ENCODE measurements around the gene COG5. TPM values are rescaled to one million over a fixed set of nuclear protein-coding genes. Genes with fewer than 3 reads are reported as not detected.
"Not testable (repeated sequence)": the region's sequence is repeated elsewhere in the genome, so short reads cannot be mapped to it uniquely, and the experiment has no call there.

The COG5 gene
- total RNA-seq, 1 experiment from 2014 or later = 20.2 TPM

DNA sequence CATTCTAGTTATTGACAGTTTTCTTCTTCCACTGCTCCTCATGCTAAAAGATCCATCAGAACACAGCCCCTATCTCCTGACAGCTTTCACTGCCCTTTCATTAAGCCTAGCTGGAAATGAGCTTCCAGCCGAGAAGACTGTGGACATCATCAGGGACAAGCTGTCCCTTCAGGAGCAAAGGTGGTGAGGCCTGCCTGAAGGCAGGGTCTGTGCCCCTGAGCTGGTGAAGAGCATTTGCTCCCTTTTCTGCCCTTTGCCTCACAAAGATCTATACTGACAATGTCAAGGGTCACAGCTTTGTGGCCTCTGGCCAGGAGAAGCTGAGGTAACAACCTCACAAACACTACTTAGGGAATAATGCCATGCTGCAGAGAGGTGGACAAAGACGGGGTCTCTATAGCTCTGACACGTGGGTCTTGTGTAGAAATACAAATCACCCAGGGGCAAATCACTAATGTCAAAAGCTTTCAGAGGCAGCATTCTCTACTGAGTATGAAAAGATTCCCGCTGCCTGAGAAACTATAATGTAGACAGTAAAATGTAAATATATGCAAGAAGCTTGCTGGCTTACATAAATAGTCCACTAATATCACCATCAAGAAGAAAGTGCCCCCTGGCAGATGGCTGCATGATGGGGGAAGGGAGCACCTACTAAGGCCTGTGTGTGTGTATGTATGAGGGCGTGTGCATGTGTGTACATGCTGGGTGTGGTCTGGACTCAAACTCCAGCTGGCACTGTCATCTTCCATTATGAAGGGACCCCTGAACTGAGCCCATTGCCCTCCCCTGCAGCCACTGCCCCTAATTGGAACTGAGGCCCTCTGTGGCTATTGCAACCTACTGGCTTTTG, 339.1 kb downstream of the COG5 start:
- Histone ChIP-seq H3K4me1 (ENCODE audit: insufficient read depth, low read length) (no peaks in the 10 kb centered on the region), H3K14ac (ENCODE audit: insufficient read depth, low read length) (no peak overlapping the region), H3K18ac (ENCODE audit: insufficient read length, low read depth, low read length) (no peak overlapping the region), H2BK5ac (ENCODE audit: insufficient read length, low read length) (no peak overlapping the region), H3T11ph (ENCODE audit: low read length) (no peak overlapping the region), H3K23me2 (ENCODE audit: insufficient read length, low read depth, low read length, poor library complexity, severe bottlenecking) (no peaks in the 10 kb centered on the region), H3K9me3 (ENCODE audit: control insufficient read depth, low read depth, low read length) (no peaks in the 10 kb centered on the region), H3K27ac (ENCODE audit: insufficient read length, low read depth, low read length) (no peak overlapping the region), H3K79me1 (ENCODE audit: insufficient read depth, low read depth, low read length, poor library complexity, severe bottlenecking) (no peaks in the 10 kb centered on the region), H4K5ac (ENCODE audit: insufficient read length, low read depth, low read length) (no peak overlapping the region), H2BK120ac (ENCODE audit: low read depth, low read length, poor library complexity, severe bottlenecking) (no peak overlapping the region), H2AK5ac (ENCODE audit: insufficient read length, low read length) (no peak overlapping the region), H3K56ac (ENCODE audit: insufficient read length, low read depth, low read length) (no peak overlapping the region), H4K20me1 (ENCODE audit: control insufficient read depth, insufficient read depth, insufficient read length) (no peaks in the 10 kb centered on the region), H3K79me2 (ENCODE audit: insufficient read depth, low read length) (no peaks in the 10 kb centered on the region), H3K27me3 (ENCODE audit: insufficient read depth, low read length) (no peaks in the 10 kb centered on the region), H2BK20ac (ENCODE audit: low read depth, low read length, poor library complexity, severe bottlenecking) (no peak overlapping the region), H2BK15ac (ENCODE audit: low read depth, low read length) (no peak overlapping the region), H4K91ac (ENCODE audit: insufficient read length, low read depth, low read length) (no peak overlapping the region), H3K4me2 (ENCODE audit: insufficient read depth, insufficient read length, low read length) (no peak overlapping the region), H2AFZ (ENCODE audit: low read length) (no peak overlapping the region), H3K4ac (ENCODE audit: low read depth, low read length) (no peak overlapping the region), H4K8ac (replicated peaks; ENCODE audit: insufficient read length, low read depth, low read length) (no peak overlapping the region), H2BK12ac (ENCODE audit: insufficient read length, low read depth, low read length) (no peak overlapping the region), H3K9ac (ENCODE audit: extremely low read depth, insufficient read length, low read length) (no peak overlapping the region), H3K23ac (ENCODE audit: insufficient read length, low read depth, low read length) (no peak overlapping the region)
- no peak for DNase-seq
- Mint-ChIP-seq H3K9me3 (no peaks in the 10 kb centered on the region), H3K27me3 (ENCODE audit: low read depth) (no peaks in the 10 kb centered on the region), H3K27ac (peak overlapping the region in 1 of 3 experiments; percentile 74; a peak in 1 of 7 replicates), H3K36me3 (ENCODE audit: insufficient read depth in 1 of 3, low read depth in 3 of 3) (peaks cover 0 to 8% (median 0%) of the 10 kb centered on the region in 3 experiments; a peak in 1 of 7 replicates), H3K4me3 (no peak overlapping the region), H3K4me1 (peaks cover 0 to 4% of the 10 kb centered on the region in 2 experiments; a peak in 2 of 4 replicates)
- TF ChIP-seq, protein P1, sequence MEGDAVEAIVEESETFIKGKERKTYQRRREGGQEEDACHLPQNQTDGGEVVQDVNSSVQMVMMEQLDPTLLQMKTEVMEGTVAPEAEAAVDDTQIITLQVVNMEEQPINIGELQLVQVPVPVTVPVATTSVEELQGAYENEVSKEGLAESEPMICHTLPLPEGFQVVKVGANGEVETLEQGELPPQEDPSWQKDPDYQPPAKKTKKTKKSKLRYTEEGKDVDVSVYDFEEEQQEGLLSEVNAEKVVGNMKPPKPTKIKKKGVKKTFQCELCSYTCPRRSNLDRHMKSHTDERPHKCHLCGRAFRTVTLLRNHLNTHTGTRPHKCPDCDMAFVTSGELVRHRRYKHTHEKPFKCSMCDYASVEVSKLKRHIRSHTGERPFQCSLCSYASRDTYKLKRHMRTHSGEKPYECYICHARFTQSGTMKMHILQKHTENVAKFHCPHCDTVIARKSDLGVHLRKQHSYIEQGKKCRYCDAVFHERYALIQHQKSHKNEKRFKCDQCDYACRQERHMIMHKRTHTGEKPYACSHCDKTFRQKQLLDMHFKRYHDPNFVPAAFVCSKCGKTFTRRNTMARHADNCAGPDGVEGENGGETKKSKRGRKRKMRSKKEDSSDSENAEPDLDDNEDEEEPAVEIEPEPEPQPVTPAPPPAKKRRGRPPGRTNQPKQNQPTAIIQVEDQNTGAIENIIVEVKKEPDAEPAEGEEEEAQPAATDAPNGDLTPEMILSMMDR (conservative IDR thresholded peaks at IDR 0.05) = no peak
- WGBS (ENCODE audit: extremely low coverage, insufficient read length, low lambda C conversion rate) = no CpG with 5 or more reads among the region's 5 CpGs

DNA sequence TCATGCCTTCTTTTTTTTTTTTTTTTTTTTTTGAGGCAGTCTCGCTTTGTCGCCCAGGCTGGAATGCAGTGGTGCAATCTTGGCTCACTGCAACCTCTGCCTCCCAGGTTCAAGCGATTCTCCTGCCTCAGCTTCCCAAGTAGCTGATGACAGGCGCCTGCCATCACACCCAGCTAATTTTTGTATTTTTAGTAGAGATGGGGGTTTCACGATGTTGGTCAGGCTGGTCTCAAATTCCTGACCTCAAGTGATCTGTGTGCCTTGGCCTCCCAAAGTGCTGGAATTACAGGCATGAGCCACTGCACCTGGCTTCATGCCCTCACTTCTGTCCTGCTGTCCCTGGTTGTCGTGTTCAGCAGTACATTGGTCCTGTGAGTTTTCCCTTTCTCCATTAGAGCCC, 342.9 kb downstream of the COG5 start:
- not testable (repeated sequence) for H2AK5ac ChIP-seq (ENCODE audit: insufficient read length, low read length); H3K4me1 Mint-ChIP-seq; H4K5ac ChIP-seq (ENCODE audit: insufficient read length, low read depth, low read length); H3K4ac ChIP-seq (ENCODE audit: low read depth, low read length); H2BK5ac ChIP-seq (ENCODE audit: insufficient read length, low read length); H2BK20ac ChIP-seq (ENCODE audit: low read depth, low read length, poor library complexity, severe bottlenecking); H2AFZ ChIP-seq (ENCODE audit: low read length); H3K14ac ChIP-seq (ENCODE audit: insufficient read depth, low read length); H3K27me3 Mint-ChIP-seq (ENCODE audit: low read depth); H3K56ac ChIP-seq (ENCODE audit: insufficient read length, low read depth, low read length); H3K9me3 Mint-ChIP-seq; H3K4me3 Mint-ChIP-seq; H3K79me1 ChIP-seq (ENCODE audit: insufficient read depth, low read depth, low read length, poor library complexity, severe bottlenecking); H3K23me2 ChIP-seq (ENCODE audit: insufficient read length, low read depth, low read length, poor library complexity, severe bottlenecking); H3K18ac ChIP-seq (ENCODE audit: insufficient read length, low read depth, low read length); H3T11ph ChIP-seq (ENCODE audit: low read length); H2BK15ac ChIP-seq (ENCODE audit: low read depth, low read length); H3K27ac Mint-ChIP-seq; H3K27ac ChIP-seq (ENCODE audit: insufficient read length, low read depth, low read length); H3K4me1 ChIP-seq (ENCODE audit: insufficient read depth, low read length); H3K9me3 ChIP-seq (ENCODE audit: control insufficient read depth, low read depth, low read length); H4K8ac ChIP-seq (replicated peaks; ENCODE audit: insufficient read length, low read depth, low read length); H4K91ac ChIP-seq (ENCODE audit: insufficient read length, low read depth, low read length); H3K27me3 ChIP-seq (ENCODE audit: insufficient read depth, low read length); H3K4me2 ChIP-seq (ENCODE audit: insufficient read depth, insufficient read length, low read length); H2BK12ac ChIP-seq (ENCODE audit: insufficient read length, low read depth, low read length); H3K23ac ChIP-seq (ENCODE audit: insufficient read length, low read depth, low read length); H2BK120ac ChIP-seq (ENCODE audit: low read depth, low read length, poor library complexity, severe bottlenecking); DNase-seq; H3K9ac ChIP-seq (ENCODE audit: extremely low read depth, insufficient read length, low read length); H4K20me1 ChIP-seq (ENCODE audit: control insufficient read depth, insufficient read depth, insufficient read length); H3K36me3 Mint-ChIP-seq (ENCODE audit: insufficient read depth in 1 of 3, low read depth in 3 of 3); H3K79me2 ChIP-seq (ENCODE audit: insufficient read depth, low read length)
- no CpG with 5 or more reads among the region's 6 CpGs for WGBS (ENCODE audit: extremely low coverage, insufficient read length, low lambda C conversion rate)

All from H9 (cell line).